GM19328 (cell line): ENCODE data around the gene SPINK4.

ENCODE experiments used
- ATAC-seq: cut with Tn5 transposase; IDR thresholded peaks from one replicate; pipeline ENCODE4 v1.9.1; 2021; ENCODE audit warnings: mild to moderate bottlenecking, moderate library complexity; ENCODE audit not compliant: unreplicated experiment

SPINK4 gene

DNA sequence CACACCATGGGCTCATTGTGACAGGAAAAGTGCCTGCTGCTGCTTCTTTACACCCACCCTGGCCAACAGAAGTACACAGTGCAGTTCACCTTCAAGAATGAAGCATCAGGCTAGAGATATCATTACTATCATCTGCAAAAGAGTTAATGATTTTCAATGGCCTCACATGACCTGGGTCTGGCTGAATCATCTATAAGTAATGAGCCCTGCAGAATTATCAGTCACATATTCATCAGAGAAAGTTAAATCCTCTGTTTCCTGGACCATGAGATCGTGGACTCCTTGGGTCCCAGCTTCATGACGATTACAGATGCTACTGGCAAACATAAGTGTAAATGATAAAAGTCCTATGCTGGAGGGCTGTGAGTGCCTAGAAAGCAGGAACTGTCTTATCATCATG, 16.3 kb downstream of the SPINK4 start:
- ATAC-seq: no peak

DNA sequence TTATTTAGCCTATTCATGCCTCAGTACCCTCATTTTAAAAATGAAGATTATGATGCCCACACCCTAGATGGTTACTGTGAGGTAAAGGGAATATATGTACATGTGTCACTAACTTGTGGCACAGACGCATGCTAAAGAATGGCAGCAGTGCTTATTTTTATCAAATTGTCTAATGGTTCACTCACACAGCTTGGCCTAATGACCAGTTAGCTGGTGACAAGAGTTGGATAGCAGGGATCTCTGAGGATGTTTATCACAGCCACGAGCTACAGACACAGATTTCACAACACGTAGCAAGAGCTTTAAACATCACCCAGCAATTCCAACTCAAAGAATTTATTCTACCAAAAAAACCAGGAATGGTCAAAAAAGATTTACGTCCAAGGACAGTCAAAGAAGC, 17.3 kb downstream of the SPINK4 start:
- ATAC-seq: no peak

DNA sequence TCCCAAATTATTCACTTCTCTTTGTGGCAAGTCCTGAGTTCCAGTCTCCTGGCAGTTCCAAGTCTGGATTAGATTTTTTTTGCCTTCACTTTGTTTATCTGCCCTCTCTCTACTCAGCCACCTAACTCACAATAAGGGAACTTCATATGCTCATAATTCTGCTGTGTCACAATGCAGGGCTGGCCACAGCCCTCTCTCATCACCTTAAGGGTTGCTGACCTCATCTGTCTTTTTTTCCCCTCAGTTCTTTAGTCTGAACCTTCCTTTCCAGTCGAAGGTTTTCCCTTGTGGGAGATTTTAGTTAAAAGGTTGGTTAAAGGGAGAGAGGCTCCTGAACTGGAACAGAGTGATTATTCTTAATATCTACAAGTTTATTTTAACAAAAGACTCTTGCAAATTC, 20.4 kb downstream of the SPINK4 start:
- no peak for ATAC-seq

DNA sequence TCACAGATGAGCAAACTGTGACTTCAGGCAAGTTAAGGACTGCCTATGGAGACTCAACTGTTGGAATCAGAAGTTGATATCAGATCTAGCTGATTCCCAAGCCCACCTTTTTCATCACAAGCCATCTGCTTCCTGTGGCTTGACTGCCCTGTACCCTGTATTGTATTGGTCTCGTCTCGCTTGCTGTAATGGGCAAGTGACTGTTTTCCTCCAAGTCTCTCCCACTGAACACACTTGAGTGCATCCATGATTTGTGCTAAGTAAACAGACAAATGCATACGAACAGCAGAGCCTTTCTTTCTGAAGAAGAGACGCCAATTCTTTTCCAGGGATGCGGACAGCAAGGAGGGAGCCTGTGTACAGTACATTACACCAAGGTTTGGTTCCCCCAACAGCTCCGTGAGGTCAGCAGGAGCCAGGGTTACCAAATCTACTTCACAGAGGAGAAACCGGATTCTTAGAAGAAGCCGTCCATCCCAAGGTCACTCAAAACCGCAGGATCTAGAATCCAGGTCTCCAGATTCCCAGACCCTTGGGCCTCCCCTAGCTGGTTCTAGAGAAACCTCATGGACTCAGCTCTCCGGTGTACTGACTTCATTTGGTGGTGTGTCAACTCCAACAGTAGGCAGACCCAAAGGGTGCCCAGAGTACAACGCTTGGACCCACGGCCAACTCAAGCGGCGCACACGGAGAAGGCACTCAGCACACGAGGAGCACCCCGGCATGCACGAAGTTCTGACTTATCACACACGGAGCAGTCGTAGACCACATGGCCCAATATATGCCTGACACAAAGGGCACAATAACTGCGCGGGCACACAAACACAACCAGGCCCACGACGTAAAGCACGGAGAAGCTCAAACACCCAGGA, 23.4 kb downstream of the SPINK4 start:
- no peak for ATAC-seq

DNA sequence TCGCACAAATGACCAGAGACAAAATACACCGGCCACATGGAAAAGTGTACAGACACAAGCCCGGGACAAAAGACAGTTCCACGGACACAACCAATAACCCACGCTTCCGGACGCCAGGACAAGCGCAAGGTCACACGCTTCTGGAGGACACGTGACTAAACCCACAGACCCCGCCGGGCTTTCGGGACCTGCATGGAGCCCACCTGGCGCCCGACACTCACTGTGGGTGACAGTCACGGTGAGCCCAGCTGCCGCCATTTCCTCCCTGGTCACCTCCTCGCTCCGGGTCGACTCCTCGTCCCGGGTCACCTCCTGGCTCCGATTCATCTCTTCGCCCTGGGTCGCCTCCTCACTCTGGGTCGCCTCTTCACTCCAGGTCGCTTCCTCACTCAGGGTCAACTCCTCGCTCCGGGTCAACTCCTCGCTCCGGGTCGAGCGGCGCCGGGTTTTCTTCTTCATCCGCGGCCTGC, 24.1 kb downstream of the SPINK4 start:
- ATAC-seq: peak; percentile 29

DNA sequence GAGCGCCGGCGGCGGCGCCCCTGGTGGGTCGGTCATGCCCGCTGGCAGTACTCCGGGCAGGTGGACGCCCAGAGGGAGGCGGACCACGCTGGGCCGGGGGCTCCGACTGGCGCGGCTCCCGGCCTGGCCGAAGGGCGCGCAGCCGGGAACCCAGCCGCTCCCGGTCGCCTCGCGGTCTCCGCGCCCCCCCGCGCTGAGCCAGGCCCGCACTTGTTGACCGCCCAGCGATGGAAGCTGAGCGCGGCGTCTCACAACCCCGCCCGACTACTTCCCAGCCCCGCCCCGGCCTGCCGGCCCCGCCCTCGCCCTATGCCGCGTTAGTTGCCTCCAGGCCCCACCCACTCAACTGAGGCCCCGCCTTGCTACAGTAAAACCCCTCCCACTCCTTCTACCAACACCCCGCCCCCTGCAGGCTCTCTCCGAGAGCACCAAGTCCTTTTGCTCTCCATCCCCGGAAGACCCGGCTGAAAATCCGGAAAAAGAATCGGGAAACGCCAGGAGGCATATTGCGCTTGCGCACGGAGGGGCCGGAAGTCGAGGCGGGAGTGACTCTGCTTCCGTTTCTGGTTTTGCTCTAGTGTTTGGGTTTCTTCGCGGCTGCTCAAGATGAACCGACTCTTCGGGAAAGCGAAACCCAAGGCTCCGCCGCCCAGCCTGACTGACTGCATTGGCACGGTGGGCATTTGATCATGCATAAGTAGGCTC, 24.7 kb downstream of the SPINK4 start, which contains the start of the genes BAG1 and CHMP5:
Gene BAG1 (minus strand): TSS at position 236 of the 705 bp plus-strand sequence.
Gene CHMP5 (plus strand): TSS at position 577 of the 705 bp plus-strand sequence. CDS start 30 bp downstream, at position 607.
- peak; percentile 86 for ATAC-seq

DNA sequence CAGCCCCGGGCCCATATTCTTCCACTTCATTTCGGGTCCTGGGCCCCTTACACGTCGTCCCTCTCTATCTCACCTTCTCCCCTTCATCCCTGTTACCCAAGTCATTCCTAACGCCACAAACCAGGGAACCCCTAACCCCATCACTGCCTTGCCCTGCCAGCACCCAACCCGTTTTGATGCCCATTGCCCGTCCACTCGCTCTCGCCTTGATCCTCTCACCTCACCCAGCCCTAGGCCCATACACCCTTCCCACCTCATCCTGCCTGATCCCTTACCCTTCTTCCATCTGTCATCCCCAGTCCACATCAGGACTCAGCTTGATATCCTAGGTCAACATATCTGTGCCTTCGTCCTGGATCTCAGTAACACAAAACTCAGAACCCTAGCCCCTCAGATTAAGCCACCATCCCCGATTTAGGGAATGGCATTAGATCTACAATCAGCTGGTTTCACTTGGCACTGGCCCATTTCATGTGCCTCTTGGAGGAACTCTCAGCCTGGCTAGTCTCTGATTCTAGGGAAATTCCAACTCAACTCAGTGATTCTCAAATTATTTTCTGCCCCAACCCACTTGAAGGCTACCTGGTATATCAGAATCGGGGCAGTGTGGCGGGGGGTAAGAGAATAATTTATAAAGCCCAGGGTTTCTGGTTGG, 25.4 kb downstream of the SPINK4 start:
- no peak for ATAC-seq

DNA sequence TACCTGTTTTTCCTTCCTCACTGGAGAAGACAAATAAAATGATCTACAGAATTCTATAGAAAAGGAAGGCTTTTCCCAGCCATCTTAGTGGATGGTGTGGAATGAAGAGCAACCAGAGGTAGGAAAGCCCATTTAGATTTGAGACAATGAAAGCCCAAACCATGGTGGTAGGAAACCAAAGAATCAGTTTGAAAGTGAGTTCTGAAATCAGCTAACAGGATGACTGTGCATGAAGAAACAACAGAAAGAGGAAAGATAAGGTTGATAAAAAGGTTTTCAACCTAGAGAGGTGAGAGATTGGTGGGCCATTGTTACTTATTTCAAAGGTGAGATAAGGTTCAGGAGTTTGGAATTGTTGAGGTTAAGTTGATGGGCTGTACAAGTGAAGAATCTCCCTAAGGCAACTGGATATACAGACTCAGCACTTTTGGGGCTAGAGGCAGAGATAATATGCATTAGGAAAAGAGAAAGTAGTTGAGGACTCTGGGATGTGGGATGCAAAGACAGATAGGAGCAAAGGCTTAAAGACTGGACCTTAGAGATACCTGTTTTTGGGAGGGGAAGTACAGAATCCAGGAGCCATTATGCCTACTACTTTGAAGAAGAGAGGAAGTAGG, 27.3 kb downstream of the SPINK4 start:
- ATAC-seq: no peak

DNA sequence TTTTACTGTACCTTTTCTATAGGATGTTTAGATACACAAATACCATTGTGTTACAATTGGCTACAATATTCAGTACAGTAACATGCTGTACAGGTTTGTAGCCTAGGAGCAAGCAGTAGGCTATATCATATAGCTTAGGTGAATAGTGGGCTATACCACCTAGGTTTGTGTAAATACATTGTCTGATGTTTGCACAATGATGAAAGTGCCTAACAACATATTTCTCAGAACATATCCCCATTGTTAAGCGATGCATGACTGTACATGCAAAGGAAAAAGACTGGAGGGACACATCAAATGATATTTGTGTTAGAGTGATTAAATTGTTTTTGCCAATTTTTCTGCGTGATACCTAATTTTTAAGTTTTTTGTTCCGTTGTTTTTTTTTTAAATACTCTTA, 30.2 kb downstream of the SPINK4 start:
- ATAC-seq: no peak

DNA sequence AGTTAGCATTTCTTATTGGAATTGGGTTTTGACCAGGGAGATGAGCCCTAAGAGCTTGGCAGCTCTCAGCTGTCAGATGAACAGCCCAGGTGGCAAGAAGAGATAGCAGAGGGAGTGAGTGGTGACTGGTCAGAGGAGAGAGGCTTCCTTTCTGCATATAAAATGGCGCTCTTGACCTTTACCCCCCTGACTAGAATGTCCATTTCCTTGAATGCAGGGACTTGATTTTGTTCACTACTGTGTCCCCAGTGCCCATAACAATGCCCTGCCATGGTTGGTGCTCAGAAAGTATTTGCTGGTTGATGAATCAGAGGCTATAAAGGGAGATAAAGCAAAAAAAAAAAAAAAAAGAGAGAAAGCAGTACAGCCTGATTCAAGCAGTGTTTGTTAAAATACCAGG, 32.1 kb downstream of the SPINK4 start:
- ATAC-seq: no peak

DNA sequence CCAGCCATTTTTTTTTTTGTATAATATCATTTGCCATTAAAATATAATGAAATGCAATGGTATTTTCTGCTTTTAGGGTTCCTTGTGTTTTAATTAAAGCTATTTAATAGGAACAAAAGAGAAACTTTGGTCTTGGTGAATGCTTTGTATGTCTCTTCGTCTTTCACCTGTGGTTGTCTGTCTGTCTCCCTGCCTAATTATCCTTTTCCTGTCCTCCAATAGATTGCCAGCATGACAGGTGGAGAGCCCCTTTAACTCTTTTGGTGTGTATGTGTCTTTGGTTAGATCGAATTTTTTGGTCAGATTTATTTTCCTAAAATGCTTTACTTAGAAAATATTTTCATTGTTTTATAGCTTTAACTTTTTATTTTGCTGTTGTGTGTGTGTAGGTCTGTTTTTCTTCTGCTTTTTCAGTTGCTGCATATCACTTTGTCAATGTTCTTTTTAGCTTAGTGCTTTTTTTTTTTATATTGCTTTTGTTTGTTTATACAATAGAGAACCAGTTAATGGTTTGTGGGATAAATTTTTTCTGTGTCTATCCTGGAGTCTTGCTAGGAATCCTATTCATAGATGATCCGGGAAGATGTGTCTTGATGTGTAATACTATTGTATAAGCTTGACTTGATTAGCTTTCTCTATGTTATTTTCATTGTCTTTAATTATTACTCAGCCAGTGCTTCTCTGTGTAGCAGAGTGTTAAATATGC, 33.5 kb downstream of the SPINK4 start:
- no peak for ATAC-seq

DNA sequence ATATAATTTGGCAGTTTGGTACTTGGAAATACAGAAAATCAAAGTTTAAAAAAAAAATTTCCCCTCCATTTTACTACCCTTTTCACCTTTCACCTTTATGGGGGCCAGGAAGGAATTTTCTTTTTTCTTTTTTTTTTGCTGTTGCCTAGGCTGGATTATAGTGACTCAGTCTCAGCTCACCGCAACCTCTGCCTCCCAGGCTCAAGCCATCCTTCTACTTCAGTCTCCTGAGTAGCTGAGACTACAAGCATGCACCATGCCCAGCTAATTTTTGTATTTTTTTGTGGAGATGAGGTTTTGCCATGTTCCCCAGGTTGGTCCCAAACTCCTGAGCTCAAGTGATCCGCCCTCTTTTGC, 34.0 kb downstream of the SPINK4 start:
- no peak for ATAC-seq

DNA sequence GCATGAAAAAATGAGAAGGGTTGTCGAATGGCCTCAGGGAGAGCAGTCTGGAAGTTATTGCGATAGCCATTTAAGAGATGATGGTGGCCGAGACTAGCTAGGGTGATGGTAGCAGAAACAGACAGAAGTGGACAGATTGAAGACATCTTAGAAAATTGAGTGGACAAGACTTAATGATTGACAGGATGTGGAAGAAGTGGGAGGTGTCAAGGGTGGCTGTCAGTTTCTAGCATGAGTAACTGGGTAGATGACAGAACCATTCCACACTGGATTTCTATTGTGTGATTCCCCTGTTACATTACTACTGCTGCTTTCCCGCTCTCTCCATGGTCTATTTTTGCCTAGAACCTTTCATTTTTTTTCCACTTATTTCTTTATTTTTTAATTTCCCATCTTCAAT, 37.5 kb downstream of the SPINK4 start:
- no peak for ATAC-seq

DNA sequence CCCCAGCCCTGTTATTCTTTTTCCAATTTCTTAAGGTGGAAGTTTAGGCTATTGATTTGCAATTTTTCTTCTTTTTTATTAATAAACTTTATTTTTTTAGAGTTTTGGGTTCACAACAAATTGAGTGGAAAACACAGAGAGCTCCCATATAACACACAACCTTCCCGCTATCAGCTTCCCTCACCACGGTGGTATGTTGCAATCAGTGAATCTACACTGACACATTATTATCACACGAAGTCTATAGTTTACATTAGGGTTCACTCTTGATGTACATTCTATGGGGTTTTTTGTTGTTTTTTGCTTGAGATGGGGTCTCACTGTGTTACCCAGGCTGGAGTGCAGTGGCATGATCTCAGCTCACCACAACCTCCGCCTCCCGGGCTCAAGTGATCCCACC, 45.5 kb downstream of the SPINK4 start:
- ATAC-seq: no peak

DNA sequence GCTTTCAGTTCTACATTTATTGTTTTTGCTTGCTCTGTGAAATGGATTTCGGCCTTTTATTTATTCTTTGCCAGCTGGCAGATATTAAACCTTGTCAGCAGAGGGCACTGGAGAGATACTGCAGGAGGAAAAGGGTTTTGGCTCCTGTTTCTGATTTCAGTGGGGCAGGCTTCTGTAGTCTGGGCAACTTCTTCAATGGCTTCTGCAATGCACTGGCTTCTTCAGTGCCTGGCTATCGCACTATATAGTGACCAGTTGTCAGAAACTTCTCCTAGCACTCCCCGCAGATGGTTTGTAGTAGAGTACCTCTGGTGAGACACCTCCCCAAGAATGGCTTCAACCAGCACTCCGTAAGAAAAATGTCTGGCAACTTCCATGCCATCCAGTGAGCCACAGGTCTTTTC, 47.1 kb downstream of the SPINK4 start:
- ATAC-seq: no peak

DNA sequence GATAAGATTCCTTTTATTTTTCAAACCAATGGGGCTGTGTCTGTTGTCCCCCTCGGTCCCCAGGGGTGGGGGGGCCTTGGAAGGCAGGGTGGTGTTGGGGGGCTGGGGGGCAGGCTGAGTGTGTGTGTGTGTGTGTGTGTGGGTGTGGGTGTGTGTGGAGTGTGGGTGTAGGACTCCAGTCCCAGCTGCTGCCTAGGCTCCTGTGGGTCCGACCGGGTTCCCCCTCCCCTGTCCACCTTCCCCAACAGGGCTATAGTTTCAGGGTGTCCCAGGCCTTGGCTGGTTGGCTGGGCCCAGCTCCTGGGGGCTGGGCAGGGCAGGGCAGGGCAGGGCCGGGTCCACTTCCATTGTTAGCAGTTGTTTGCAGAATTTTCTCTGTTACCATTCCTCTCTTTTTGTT, 48.3 kb downstream of the SPINK4 start:
- no peak for ATAC-seq

DNA sequence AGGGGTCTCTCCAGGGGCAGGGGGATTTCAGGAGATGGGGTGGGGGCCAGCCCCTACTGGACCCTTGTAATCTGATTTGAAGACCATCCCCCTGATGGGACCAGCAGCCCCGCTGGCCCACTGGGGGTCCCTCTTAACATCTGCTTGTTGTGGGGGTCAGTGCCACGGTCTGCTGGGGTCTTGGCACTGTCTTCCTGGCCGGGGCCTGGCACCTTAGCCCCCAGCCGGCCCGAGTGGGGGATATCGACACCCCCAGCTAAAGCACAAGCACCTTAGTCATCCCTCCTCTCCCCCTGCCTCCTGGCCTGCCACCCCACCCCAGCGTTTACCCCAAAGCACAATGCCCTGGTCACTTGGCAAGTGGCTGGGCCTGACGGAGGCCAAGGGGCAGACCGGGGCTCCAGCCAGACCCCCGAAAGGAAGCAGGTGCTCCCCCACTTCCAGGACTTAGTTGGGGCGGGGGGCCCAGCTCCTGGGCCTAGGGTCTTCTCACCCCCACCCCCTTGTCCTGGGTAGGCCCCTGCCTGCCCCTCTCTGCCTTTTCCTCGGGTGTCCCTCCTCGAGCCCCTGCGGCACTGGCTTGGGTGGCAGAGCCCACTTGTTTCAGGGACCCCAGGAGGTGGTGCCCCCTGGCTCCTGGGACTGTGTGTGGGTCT, 49.0 kb downstream of the SPINK4 start:
- no peak for ATAC-seq

DNA sequence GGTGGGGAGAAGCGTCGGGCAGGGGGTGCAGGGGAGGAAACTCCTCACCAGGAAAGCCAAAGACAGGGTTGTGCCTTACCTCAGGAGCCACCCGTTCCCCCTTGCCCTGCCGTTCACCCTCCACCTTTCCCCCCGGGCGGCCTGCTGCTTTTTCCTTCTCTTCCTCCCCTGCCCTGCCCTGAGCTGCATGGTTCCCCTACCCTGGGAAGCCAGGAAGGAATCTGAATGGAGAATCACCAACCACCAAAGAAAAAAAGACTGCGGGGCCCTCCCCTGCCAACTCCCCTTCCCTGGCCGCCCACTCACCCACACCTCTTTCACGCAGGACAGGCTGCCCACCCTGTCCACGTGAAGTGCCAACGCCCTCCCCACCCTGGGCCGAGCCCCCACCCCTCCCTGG, 49.5 kb downstream of the SPINK4 start:
- no peak for ATAC-seq

DNA sequence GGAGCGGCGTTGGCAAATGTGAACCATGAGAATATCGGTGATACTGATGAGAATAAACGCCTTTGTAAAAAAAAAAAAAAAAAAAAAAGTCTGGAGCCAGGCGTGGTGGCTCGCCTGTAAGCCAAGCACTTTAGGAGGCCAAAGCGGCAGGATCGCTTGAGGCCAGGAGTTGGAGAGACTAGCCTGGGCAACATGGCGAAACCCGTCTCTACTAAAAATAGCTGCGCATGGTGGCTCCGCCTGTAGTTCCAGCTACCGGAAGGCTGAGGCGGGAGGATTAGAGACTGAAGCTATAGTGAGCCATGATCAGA, 49.9 kb downstream of the SPINK4 start:
- ATAC-seq: no peak
